ENCODE results near the gene TNFRSF13B.
"Not testable (repeated sequence)": the region's sequence is repeated elsewhere in the genome, so short reads cannot be mapped to it uniquely, and the experiment has no call there.

TNFRSF13B gene

GRCh38 chr17:16922386-16923096 is 49.4 kb downstream of the TNFRSF13B start:
- Histone ChIP-seq H3K36me3 (ENCODE audit: insufficient read depth, low read length) (no peaks in the 10 kb centered on the region), H3K9ac (ENCODE audit: insufficient read length) (no peak overlapping the region), H3K9me3 (ENCODE audit: low read depth, low read length) (no peaks in the 10 kb centered on the region), H3K4me3 (no peak overlapping the region), H3K27ac (no peak overlapping the region)
- TF ChIP-seq POLR2AphosphoS5 (IDR thresholded peaks at IDR 0.05; ENCODE audit: borderline replicate concordance, low read depth, low read length) (no peak), EZH2 (IDR thresholded peaks at IDR 0.05) (no peak)
- no peak for DNase-seq (ENCODE audit: low read depth, low spot score)

- not testable (repeated sequence) for H3K4me3 ChIP-seq; DNase-seq (ENCODE audit: low read depth, low spot score); H3K9me3 ChIP-seq (ENCODE audit: low read depth, low read length); H3K9ac ChIP-seq (ENCODE audit: insufficient read length); H3K36me3 ChIP-seq (ENCODE audit: insufficient read depth, low read length); H3K27ac ChIP-seq
Observed at GRCh38 chr17:16921451-16921850, 50.5 kb downstream of the TNFRSF13B start.

DNA sequence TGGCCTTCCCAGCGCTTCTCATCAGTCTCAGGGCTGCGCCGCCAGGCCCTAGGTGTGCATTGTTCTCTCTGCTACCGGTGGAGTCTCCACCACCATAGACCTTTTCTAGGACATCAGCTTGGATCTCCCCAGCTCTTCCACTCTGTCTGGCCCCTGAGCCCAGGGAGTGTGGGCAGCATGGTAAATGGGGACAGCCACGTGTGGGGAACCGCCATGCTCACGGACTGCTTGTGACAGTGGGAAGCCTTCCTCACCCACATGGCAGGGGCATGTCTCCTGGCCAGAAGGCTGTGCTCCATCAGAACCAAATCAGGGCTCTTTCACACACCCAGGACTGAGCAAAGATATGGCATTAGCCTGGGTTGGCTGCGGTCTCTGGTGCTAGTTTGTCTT is 51.3 kb downstream of the TNFRSF13B start:
- TF ChIP-seq POLR2AphosphoS5 (IDR thresholded peaks at IDR 0.05; ENCODE audit: borderline replicate concordance, low read depth, low read length) (no peak), EZH2 (IDR thresholded peaks at IDR 0.05) (no peak), FOXP2 (optimal IDR thresholded peaks at IDR 0.05; ENCODE audit: control extremely low read depth, extremely low read length, insufficient read depth) (no peak)
- Histone ChIP-seq H3K4me3 (no peak overlapping the region), H3K9me3 (ENCODE audit: low read depth, low read length) (no peaks in the 10 kb centered on the region), H3K9ac (ENCODE audit: insufficient read length) (no peak overlapping the region), H3K27ac (no peak overlapping the region), H3K36me3 (ENCODE audit: insufficient read depth, low read length) (no peaks in the 10 kb centered on the region)
- DNase-seq (ENCODE audit: low read depth, low spot score): no peak

- Histone ChIP-seq H3K36me3 (ENCODE audit: insufficient read depth, low read length) (no peaks in the 10 kb centered on the region), H3K4me3 (no peak overlapping the region), H3K9me3 (ENCODE audit: low read depth, low read length) (no peaks in the 10 kb centered on the region), H3K9ac (ENCODE audit: insufficient read length) (no peak overlapping the region), H3K27ac (no peak overlapping the region)
- TF ChIP-seq FOXP2 (optimal IDR thresholded peaks at IDR 0.05; ENCODE audit: control extremely low read depth, extremely low read length, insufficient read depth) (no peak), POLR2AphosphoS5 (IDR thresholded peaks at IDR 0.05; ENCODE audit: borderline replicate concordance, low read depth, low read length) (no peak), EZH2 (IDR thresholded peaks at IDR 0.05) (no peak)
- no peak for DNase-seq (ENCODE audit: low read depth, low spot score)
Observed at GRCh38 chr17:16919663-16920627, 52.0 kb downstream of the TNFRSF13B start.

DNA sequence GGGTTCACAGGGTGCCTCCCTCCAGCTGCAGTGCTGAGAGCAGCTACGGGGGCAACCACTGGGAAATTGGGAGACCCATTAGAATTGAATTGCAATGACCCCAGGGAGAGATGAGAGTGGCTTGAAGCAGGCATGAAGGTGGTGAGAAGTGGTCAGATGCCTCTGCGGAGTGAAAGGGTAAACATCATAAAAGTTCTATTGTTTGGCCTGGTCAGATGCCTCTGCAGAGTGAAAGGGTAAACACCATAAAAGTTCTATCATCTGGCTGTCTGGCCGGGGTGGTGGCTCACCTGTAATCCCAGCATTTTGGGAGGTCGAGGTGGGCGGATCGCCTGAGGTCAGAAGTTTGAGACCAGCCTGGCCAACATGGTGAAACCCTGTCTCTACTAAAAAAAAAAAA is 53.5 kb downstream of the TNFRSF13B start:
- no peak for TF ChIP-seq EZH2 (IDR thresholded peaks at IDR 0.05)
- no peak for TF ChIP-seq POLR2AphosphoS5 (IDR thresholded peaks at IDR 0.05; ENCODE audit: borderline replicate concordance, low read depth, low read length)
- TF ChIP-seq FOXP2 (optimal IDR thresholded peaks at IDR 0.05; ENCODE audit: control extremely low read depth, extremely low read length, insufficient read depth): no peak
- Histone ChIP-seq H3K4me3 (no peak overlapping the region), H3K9ac (ENCODE audit: insufficient read length) (no peak overlapping the region), H3K27ac (no peak overlapping the region), H3K36me3 (ENCODE audit: insufficient read depth, low read length) (no peaks in the 10 kb centered on the region), H3K9me3 (ENCODE audit: low read depth, low read length) (no peaks in the 10 kb centered on the region)
- DNase-seq (ENCODE audit: low read depth, low spot score): no peak

DNA sequence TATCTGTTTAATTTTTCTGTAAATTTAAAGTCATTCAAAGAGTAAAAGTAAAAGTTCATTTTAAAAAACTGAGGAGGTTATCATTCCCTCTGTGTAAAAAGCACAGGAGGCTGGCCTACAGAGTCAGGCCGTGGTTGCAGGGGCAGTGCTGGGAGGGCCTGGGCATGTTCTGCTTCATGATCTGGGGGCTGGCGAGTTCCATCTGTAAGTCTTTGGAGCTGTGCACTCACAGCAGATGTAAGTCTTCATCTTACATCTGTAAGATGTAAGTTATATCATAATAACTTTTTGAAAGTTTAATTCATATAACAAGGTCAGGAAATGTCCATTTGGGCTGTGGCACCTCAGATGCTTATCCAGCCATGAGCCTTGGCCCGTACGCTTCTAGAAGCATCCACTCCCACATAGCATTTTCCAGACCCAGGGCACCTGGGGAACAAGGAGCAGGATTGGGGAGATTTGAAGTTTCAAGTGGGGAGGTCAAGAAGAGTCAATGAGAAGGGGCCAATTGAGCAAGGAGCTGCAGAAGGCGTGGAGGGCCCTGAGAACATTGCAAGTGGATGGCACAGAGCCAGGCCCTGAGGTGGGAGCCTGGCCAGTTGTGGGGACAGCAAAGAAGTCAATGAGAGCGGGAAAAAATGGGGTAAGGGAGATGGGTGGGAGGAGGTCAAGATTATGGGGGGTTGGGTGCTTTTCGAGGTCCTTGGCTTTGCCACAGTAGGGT is 54.1 kb downstream of the TNFRSF13B start:
- H3K27ac ChIP-seq: no peak overlapping the region
- no peaks in the 10 kb centered on the region for H3K36me3 ChIP-seq (ENCODE audit: insufficient read depth, low read length)
- H3K9me3 ChIP-seq (ENCODE audit: low read depth, low read length): no peaks in the 10 kb centered on the region
- no peak overlapping the region for H3K4me3 ChIP-seq
- DNase-seq (ENCODE audit: low read depth, low spot score): no peak
- no peak overlapping the region for H3K9ac ChIP-seq (ENCODE audit: insufficient read length)
- no peak for TF ChIP-seq POLR2AphosphoS5 (IDR thresholded peaks at IDR 0.05; ENCODE audit: borderline replicate concordance, low read depth, low read length)
- no peak for TF ChIP-seq EZH2 (IDR thresholded peaks at IDR 0.05)
- no peak for TF ChIP-seq FOXP2 (optimal IDR thresholded peaks at IDR 0.05; ENCODE audit: control extremely low read depth, extremely low read length, insufficient read depth)

- Histone ChIP-seq H3K36me3 (ENCODE audit: insufficient read depth, low read length) (no peaks in the 10 kb centered on the region), H3K27ac (no peak overlapping the region), H3K4me3 (no peak overlapping the region), H3K9me3 (ENCODE audit: low read depth, low read length) (no peaks in the 10 kb centered on the region), H3K9ac (ENCODE audit: insufficient read length) (no peak overlapping the region)
- no peak for DNase-seq (ENCODE audit: low read depth, low spot score)
- TF ChIP-seq EZH2 (IDR thresholded peaks at IDR 0.05) (no peak), POLR2AphosphoS5 (IDR thresholded peaks at IDR 0.05; ENCODE audit: borderline replicate concordance, low read depth, low read length) (no peak), FOXP2 (optimal IDR thresholded peaks at IDR 0.05; ENCODE audit: control extremely low read depth, extremely low read length, insufficient read depth) (no peak)
Observed at GRCh38 chr17:16916557-16916920, 55.4 kb downstream of the TNFRSF13B start.

- DNase-seq (ENCODE audit: low read depth, low spot score): no peak
- no peak overlapping the region for H3K27ac ChIP-seq
- H3K9ac ChIP-seq (ENCODE audit: insufficient read length): no peak overlapping the region
- no peak overlapping the region for H3K4me3 ChIP-seq
- no peaks in the 10 kb centered on the region for H3K36me3 ChIP-seq (ENCODE audit: insufficient read depth, low read length)
- TF ChIP-seq EZH2 (IDR thresholded peaks at IDR 0.05) (no peak), POLR2AphosphoS5 (IDR thresholded peaks at IDR 0.05; ENCODE audit: borderline replicate concordance, low read depth, low read length) (no peak), FOXP2 (optimal IDR thresholded peaks at IDR 0.05; ENCODE audit: control extremely low read depth, extremely low read length, insufficient read depth) (no peak)
- H3K9me3 ChIP-seq (ENCODE audit: low read depth, low read length): no peaks in the 10 kb centered on the region
Observed at GRCh38 chr17:16915752-16916556, 56.0 kb downstream of the TNFRSF13B start.
